HepG2 (cell line): Measurements from ENCODE around the gene KATNBL1. TPM values are rescaled to one million over a fixed set of nuclear protein-coding genes. Genes with fewer than 3 reads are reported as not detected.

Source experiments
- ATAC-seq: fragments of 200-7000 bp; cut with Tn5 transposase; 3 replicates; pipeline ENCODE4 v1.9.1; 2020; ENCODE audit warnings: mild to moderate bottlenecking, moderate library complexity
- BruUV-seq: library from RNA; stranded (reverse); fragments of 400-500 nt; replicated peaks from 2 replicates; lab custom pipeline; 2021; lab: Mats Ljungman, UMichigan
- CTCF ChIA-PET: fragments of 300-600 bp; formaldehyde crosslinking; extraction: SDS; loops from one replicate; lab custom pipeline; 2021; ENCODE audit warnings: low total read pairs, inconsistent platforms, low intra/inter-chr PET ratio; lab: Yijun Ruan, JAX
- POLR2A ChIA-PET: fragments of 350-600 bp; sonication (Branson Sonifier 250); formaldehyde crosslinking; loops from one replicate; lab custom pipeline; 2020; ENCODE audit warnings: antibody characterized with exemption, inconsistent platforms; lab: Yijun Ruan, JAX
- DNase-seq: peaks from one replicate; pipeline ENCODE4 v3.0.0-alpha.2; 2015; ENCODE audit warnings: low spot score
- FAIRE-seq: peaks from 3 replicates; lab custom pipeline; 2011; peaks lifted over from hg19 to GRCh38; lab: Jason Lieb, UNC
- H2AFZ ChIP-seq: one replicate; pipeline ENCODE4 v1.6.1; 2011; ENCODE audit warnings: low read length, inconsistent platforms
- H3K27ac ChIP-seq: fragments of 300-600 bp; 3 replicates; pipeline ENCODE4 v1.8.0; 2011; ENCODE audit warnings: mixed run types, mild to moderate bottlenecking, mixed read lengths, low read length, inconsistent platforms; ENCODE audit not compliant: insufficient read depth; ENCODE audit errors: extremely low read length
- H3K27me3 ChIP-seq, 2 experiments: fragments of 200-600 bp in 1 of 2; 2 replicates in 1 of 2; 3 replicates in 1 of 2; pipeline versions ENCODE4 v1.6.0 to v1.8.0; 2011; ENCODE audit warnings: low read length in 2 of 2, mild to moderate bottlenecking in 2 of 2, moderate library complexity in 2 of 2, inconsistent platforms in 1 of 2; ENCODE audit not compliant: insufficient read depth in 2 of 2, control insufficient read depth in 1 of 2
- H3K36me3 ChIP-seq, 2 experiments: fragments of 200-600 bp in 1 of 2; replicated peaks in 1 of 2; 2 replicates in 1 of 2; 3 replicates in 1 of 2; pipeline versions ENCODE4 v1.5.1 to v1.8.0; 2011; ENCODE audit warnings: low read length in 2 of 2, inconsistent platforms in 1 of 2; ENCODE audit not compliant: insufficient read depth in 2 of 2, control insufficient read depth in 1 of 2
- H3K4me1 ChIP-seq: 2 replicates; pipeline ENCODE4 v1.5.1; 2012; ENCODE audit warnings: low read length, inconsistent platforms; ENCODE audit not compliant: insufficient read depth
- H3K4me2 ChIP-seq: 2 replicates; pipeline ENCODE4 v1.6.0; 2011; ENCODE audit warnings: low read depth, low read length, inconsistent platforms
- H3K4me3 ChIP-seq, 3 experiments: fragments of 200-600 bp in 1 of 3; sonication (generic), shearing (Covaris generic) in 1 of 3; replicated peaks in 1 of 3; 2 replicates each; pipeline ENCODE4 v1.5.1; 2011 to 2016; ENCODE audit warnings: low read length in 3 of 3, inconsistent platforms in 2 of 3, low read depth in 2 of 3, mild to moderate bottlenecking in 2 of 3, control low read depth in 1 of 3, mixed read lengths in 1 of 3; ENCODE audit not compliant: insufficient read depth in 1 of 3
- H3K79me2 ChIP-seq: one replicate; pipeline ENCODE4 v1.6.1; 2011; ENCODE audit warnings: low read length, inconsistent platforms; ENCODE audit not compliant: insufficient read depth
- H3K9ac ChIP-seq: 2 replicates; pipeline ENCODE4 v1.6.0; 2011; ENCODE audit warnings: mild to moderate bottlenecking, low read depth, low read length, inconsistent platforms; ENCODE audit not compliant: insufficient read depth
- H3K9me3 ChIP-seq: 2 replicates; pipeline ENCODE4 v1.5.1; 2012; ENCODE audit warnings: mild to moderate bottlenecking, low read length
- H4K20me1 ChIP-seq: 2 replicates; pipeline ENCODE4 v1.6.0; 2011; ENCODE audit warnings: inconsistent platforms, mild to moderate bottlenecking, low read length, moderate library complexity; ENCODE audit not compliant: insufficient read depth
- ATRX ChIP-seq: sonication (generic); formaldehyde crosslinking; IDR thresholded peaks from 2 replicates; pipeline ENCODE4 v1.4.0; 2020; ENCODE audit warnings: missing genetic modification reagents, borderline replicate concordance
- DZIP1 ChIP-seq: sonication (generic); formaldehyde crosslinking; IDR thresholded peaks from 2 replicates; pipeline ENCODE4 v1.5.0; 2020; ENCODE audit warnings: mild to moderate bottlenecking, missing genetic modification reagents
- ELF1 ChIP-seq: sonication (generic); formaldehyde crosslinking; IDR thresholded peaks from 2 replicates; pipeline ENCODE4 v1.4.0; 2020; ENCODE audit warnings: missing genetic modification reagents
- HBP1 ChIP-seq: IDR thresholded peaks from 2 replicates; pipeline ENCODE4 v1.6.1; 2016; ENCODE audit warnings: low read depth, control low read depth
- MEIS2 ChIP-seq: sonication (generic); formaldehyde crosslinking; IDR thresholded peaks from 2 replicates; pipeline ENCODE4 v1.9.0; 2021; ENCODE audit warnings: mild to moderate bottlenecking, missing genetic modification reagents
- NBN ChIP-seq: fragments of 450-650 bp; conservative IDR thresholded peaks from 2 replicates; pipeline ENCODE4 v1.6.1; 2017
- RFX3 ChIP-seq: IDR thresholded peaks from 2 replicates; pipeline ENCODE4 v1.6.1; 2016; ENCODE audit warnings: missing biosample characterization, missing genetic modification reagents
- RXRB ChIP-seq: IDR thresholded peaks from 2 replicates; pipeline ENCODE4 v1.6.1; 2016; ENCODE audit warnings: borderline replicate concordance, missing genetic modification reagents, missing compliant biosample characterization
- SRSF1 ChIP-seq: fragments of 200-400 bp; formaldehyde crosslinking; optimal IDR thresholded peaks from 2 replicates; pipeline ENCODE3; 2017; ENCODE audit warnings: mild to moderate bottlenecking, low read depth, low read length, moderate library complexity
- ZMYM3 ChIP-seq: sonication (generic); formaldehyde crosslinking; IDR thresholded peaks from 2 replicates; pipeline ENCODE4 v1.5.1; 2020; ENCODE audit warnings: mild to moderate bottlenecking, missing genetic modification reagents
- ZNF326 ChIP-seq: sonication (generic); formaldehyde crosslinking; IDR thresholded peaks from 2 replicates; pipeline ENCODE4 v1.4.0; 2020; ENCODE audit warnings: missing genetic modification reagents, borderline replicate concordance
- ZNF576 ChIP-seq: sonication (generic); formaldehyde crosslinking; IDR thresholded peaks from 2 replicates; pipeline ENCODE4 v1.4.0; 2020; ENCODE audit warnings: mild to moderate bottlenecking, missing genetic modification reagents
- ZNF577 ChIP-seq: sonication (generic); formaldehyde crosslinking; IDR thresholded peaks from 2 replicates; pipeline ENCODE4 v1.4.0; 2020; ENCODE audit warnings: mild to moderate bottlenecking, low read depth, missing genetic modification reagents, borderline replicate concordance
- ZNF768 ChIP-seq: sonication (generic); formaldehyde crosslinking; IDR thresholded peaks from 2 replicates; pipeline ENCODE4 v1.4.0; 2020; ENCODE audit warnings: missing genetic modification reagents
- WGBS: methylation state at CpG from one replicate; pipeline ENCODE4 v1.1.6; 2017; ENCODE audit warnings: low lambda C conversion rate; 5-methylcytosine and 5-hydroxymethylcytosine counted together
- in situ Hi-C: cut with HindIII; loops from 2 replicates; pipeline ENCODE4 v1.10.0; 2017; ENCODE audit warnings: low pct_unique_long_range_greater_than_20kb; ENCODE audit not compliant: extremely low pct_ligation_motif_present
- intact Hi-C: fragments of 100-400 bp; cut with micrococcal nuclease; formaldehyde crosslinking; loops from one replicate; pipeline ENCODE4 v1.10.0; 2022; ENCODE audit not compliant: unreplicated experiment
- polyA plus RNA-seq, 8 experiments: library from polyadenylated mRNA; depleted of rRNA in 3 of 8; stranded (reverse) in 7 of 8; unstranded in 1 of 8; fragments of >200 nt; fragmentation: Illumina TruSeq in 4 of 8; extraction: Trizol in 4 of 8; gene quantifications; 2 replicates each; pipeline versions ENCODE4 v1.2.1 to v1.2.3, GENCODE V29; 2011 to 2016; ENCODE audit warnings: low read depth in 4 of 8, missing spikeins in 1 of 8, mixed read lengths in 1 of 8; ENCODE audit not compliant: insufficient read depth in 1 of 8
- total RNA-seq, 5 experiments: library from RNA; depleted of rRNA; stranded (reverse); fragments of >200 nt; fragmentation: Illumina TruSeq; extraction: Trizol; gene quantifications; 2 replicates each; pipeline ENCODE4 v1.2.3, GENCODE V29; 2016; ENCODE audit warnings: low read depth in 1 of 5
- TF ChIP-seq, protein P1 (sequence below): sonication (generic); formaldehyde crosslinking; IDR thresholded peaks from 2 replicates; pipeline ENCODE4 v1.4.0; 2020; ENCODE audit warnings: missing genetic modification reagents, borderline replicate concordance
- TF ChIP-seq, protein P2 (sequence below): sonication (generic); formaldehyde crosslinking; IDR thresholded peaks from 2 replicates; pipeline ENCODE4 v1.4.0; 2020; ENCODE audit warnings: missing genetic modification reagents

The KATNBL1 gene
- total and polyA plus RNA-seq, 2 of the 13 experiments (the other 11 are each of a cell fraction or from before 2014, with no cell fraction given): 23.4 to 42.8 TPM

DNA sequence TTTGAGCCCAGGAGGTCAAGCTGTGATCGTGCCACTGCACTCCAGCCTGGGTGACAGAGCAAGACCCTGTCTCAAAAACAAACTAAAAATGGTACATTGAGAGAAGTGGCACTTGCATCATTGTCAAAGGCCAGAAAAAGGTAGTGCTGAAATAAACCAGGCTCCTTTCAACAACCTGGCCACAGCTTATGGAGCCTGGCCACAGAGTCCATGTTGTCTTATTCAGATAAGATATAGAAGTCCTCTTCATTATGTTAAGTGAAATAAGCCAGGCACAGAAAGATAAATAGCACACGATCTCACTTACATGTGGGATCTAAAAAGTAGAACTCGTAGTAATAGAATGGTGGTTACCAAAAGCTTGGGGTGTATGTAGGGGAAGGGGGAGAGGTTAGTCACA, 49.7 kb upstream of the KATNBL1 start:
- WGBS: 98% methylated on average over 2 of the region's 3 CpGs
- Histone ChIP-seq H3K36me3 (peaks cover 1 to 15% of the 10 kb centered on the region in 2 experiments; a peak in 2 of 5 replicates), H3K9me3 (no peaks in the 10 kb centered on the region), H3K9ac (no peak overlapping the region), H3K79me2 (no peaks in the 10 kb centered on the region), H3K27me3 (no peaks in the 10 kb centered on the region), H3K27ac (no peak overlapping the region), H4K20me1 (no peaks in the 10 kb centered on the region), H2AFZ (no peak overlapping the region), H3K4me1 (no peaks in the 10 kb centered on the region), H3K4me3 (no peak overlapping the region), H3K4me2 (no peak overlapping the region)
- CTCF ChIA-PET: no interaction called here
- POLR2A ChIA-PET: no interaction called here
- no peak for DNase-seq
- in situ Hi-C loops (no loop called here), intact Hi-C loops (no loop called here)
- BruUV-seq: no TSS peak
- no peak for ATAC-seq
- no peak for FAIRE-seq
- TF ChIP-seq ELF1 (CRISPR knock-in tag): no peak
- no peak for TF ChIP-seq ZNF326
- TF ChIP-seq, protein P1, sequence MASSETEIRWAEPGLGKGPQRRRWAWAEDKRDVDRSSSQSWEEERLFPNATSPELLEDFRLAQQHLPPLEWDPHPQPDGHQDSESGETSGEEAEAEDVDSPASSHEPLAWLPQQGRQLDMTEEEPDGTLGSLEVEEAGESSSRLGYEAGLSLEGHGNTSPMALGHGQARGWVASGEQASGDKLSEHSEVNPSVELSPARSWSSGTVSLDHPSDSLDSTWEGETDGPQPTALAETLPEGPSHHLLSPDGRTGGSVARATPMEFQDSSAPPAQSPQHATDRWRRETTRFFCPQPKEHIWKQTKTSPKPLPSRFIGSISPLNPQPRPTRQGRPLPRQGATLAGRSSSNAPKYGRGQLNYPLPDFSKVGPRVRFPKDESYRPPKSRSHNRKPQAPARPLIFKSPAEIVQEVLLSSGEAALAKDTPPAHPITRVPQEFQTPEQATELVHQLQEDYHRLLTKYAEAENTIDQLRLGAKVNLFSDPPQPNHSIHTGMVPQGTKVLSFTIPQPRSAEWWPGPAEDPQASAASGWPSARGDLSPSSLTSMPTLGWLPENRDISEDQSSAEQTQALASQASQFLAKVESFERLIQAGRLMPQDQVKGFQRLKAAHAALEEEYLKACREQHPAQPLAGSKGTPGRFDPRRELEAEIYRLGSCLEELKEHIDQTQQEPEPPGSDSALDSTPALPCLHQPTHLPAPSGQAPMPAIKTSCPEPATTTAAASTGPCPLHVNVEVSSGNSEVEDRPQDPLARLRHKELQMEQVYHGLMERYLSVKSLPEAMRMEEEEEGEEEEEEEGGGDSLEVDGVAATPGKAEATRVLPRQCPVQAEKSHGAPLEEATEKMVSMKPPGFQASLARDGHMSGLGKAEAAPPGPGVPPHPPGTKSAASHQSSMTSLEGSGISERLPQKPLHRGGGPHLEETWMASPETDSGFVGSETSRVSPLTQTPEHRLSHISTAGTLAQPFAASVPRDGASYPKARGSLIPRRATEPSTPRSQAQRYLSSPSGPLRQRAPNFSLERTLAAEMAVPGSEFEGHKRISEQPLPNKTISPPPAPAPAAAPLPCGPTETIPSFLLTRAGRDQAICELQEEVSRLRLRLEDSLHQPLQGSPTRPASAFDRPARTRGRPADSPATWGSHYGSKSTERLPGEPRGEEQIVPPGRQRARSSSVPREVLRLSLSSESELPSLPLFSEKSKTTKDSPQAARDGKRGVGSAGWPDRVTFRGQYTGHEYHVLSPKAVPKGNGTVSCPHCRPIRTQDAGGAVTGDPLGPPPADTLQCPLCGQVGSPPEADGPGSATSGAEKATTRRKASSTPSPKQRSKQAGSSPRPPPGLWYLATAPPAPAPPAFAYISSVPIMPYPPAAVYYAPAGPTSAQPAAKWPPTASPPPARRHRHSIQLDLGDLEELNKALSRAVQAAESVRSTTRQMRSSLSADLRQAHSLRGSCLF: no peak
- no peak for TF ChIP-seq ZNF577
- no peak for TF ChIP-seq RFX3
- no peak for TF ChIP-seq MEIS2 (CRISPR knock-in tag)
- TF ChIP-seq RXRB: no peak
- no peak for TF ChIP-seq DZIP1 (CRISPR knock-in tag)
- TF ChIP-seq HBP1 (CRISPR knock-in tag): no peak
- no peak for TF ChIP-seq NBN
- TF ChIP-seq SRSF1: no peak
- no peak for TF ChIP-seq ZNF768 (CRISPR knock-in tag)
- no peak for TF ChIP-seq ZMYM3 (CRISPR knock-in tag)
- no peak for TF ChIP-seq ZNF576 (CRISPR knock-in tag)
- TF ChIP-seq, protein P2, sequence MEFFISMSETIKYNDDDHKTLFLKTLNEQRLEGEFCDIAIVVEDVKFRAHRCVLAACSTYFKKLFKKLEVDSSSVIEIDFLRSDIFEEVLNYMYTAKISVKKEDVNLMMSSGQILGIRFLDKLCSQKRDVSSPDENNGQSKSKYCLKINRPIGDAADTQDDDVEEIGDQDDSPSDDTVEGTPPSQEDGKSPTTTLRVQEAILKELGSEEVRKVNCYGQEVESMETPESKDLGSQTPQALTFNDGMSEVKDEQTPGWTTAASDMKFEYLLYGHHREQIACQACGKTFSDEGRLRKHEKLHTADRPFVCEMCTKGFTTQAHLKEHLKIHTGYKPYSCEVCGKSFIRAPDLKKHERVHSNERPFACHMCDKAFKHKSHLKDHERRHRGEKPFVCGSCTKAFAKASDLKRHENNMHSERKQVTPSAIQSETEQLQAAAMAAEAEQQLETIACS (CRISPR knock-in tag): no peak
- no peak for TF ChIP-seq ATRX (CRISPR knock-in tag)
